Measurements from ENCODE around the gene BMAL2. TPM values are rescaled to one million over a fixed set of nuclear protein-coding genes. Genes with fewer than 3 reads are reported as not detected.

Gene BMAL2
- total RNA-seq, 6 experiments from 2014 or later, result 23.1 to 47.1 (median 39.9) TPM

GRCh38 chr12:27332407-27332713 lies 276 bp upstream of the BMAL2 start:
- H3K4me3 Mint-ChIP-seq, result peak overlapping the region; percentile 88
- DNase-seq, result no peak
- no peaks in the 10 kb centered on the region; the same call in 1 of the 2 replicates for H3K27me3 Mint-ChIP-seq (ENCODE audit: insufficient read depth)
- peaks cover 67% of the 10 kb centered on the region for H3K4me1 Mint-ChIP-seq (ENCODE audit: low read depth)
- peaks cover 6% of the 10 kb centered on the region; the same call in 1 of the 2 replicates for H3K36me3 Mint-ChIP-seq (ENCODE audit: low read depth)
- peak overlapping the region; percentile 95 for H3K27ac Mint-ChIP-seq
- H3K9me3 Mint-ChIP-seq, result no peaks in the 10 kb centered on the region
- TF ChIP-seq CTCF (IDR thresholded peaks at IDR 0.05), result no peak

GRCh38 chr12:27333403-27334009 lies 870 bp downstream of the BMAL2 start:
- H3K4me1 Mint-ChIP-seq (ENCODE audit: low read depth), result peaks cover 78% of the 10 kb centered on the region
- H3K36me3 Mint-ChIP-seq (ENCODE audit: low read depth), result no peaks in the 10 kb centered on the region; the same call in 1 of the 2 replicates
- no peak for TF ChIP-seq CTCF (IDR thresholded peaks at IDR 0.05)
- H3K27me3 Mint-ChIP-seq (ENCODE audit: insufficient read depth), result no peaks in the 10 kb centered on the region; the same call in 1 of the 2 replicates
- H3K9me3 Mint-ChIP-seq, result no peaks in the 10 kb centered on the region
- DNase-seq, result no peak
- peak overlapping the region; percentile 80 for H3K27ac Mint-ChIP-seq
- peak overlapping the region; percentile 92 for H3K4me3 Mint-ChIP-seq

GRCh38 chr12:27334042-27334720 lies 1.5 kb downstream of the BMAL2 start:
- DNase-seq, result no peak
- TF ChIP-seq CTCF (IDR thresholded peaks at IDR 0.05), result no peak
- peak overlapping the region; percentile 80 for H3K27ac Mint-ChIP-seq
- peaks cover 79% of the 10 kb centered on the region for H3K4me1 Mint-ChIP-seq (ENCODE audit: low read depth)
- H3K36me3 Mint-ChIP-seq (ENCODE audit: low read depth), result peaks cover 6% of the 10 kb centered on the region
- no peaks in the 10 kb centered on the region; the same call in 1 of the 2 replicates for H3K27me3 Mint-ChIP-seq (ENCODE audit: insufficient read depth)
- H3K9me3 Mint-ChIP-seq, result no peaks in the 10 kb centered on the region
- H3K4me3 Mint-ChIP-seq, result peak overlapping the region; percentile 92

- no peak for DNase-seq
- no peaks in the 10 kb centered on the region; the same call in 1 of the 2 replicates for H3K27me3 Mint-ChIP-seq (ENCODE audit: insufficient read depth)
- no peaks in the 10 kb centered on the region for H3K9me3 Mint-ChIP-seq
- peaks cover 12% of the 10 kb centered on the region for H3K36me3 Mint-ChIP-seq (ENCODE audit: low read depth)
- no peak for TF ChIP-seq CTCF (IDR thresholded peaks at IDR 0.05)
- peaks cover 82% of the 10 kb centered on the region for H3K4me1 Mint-ChIP-seq (ENCODE audit: low read depth)
- H3K27ac Mint-ChIP-seq, result no peak overlapping the region
- H3K4me3 Mint-ChIP-seq, result no peak overlapping the region; the same call in 1 of the 2 replicates
Measured at GRCh38 chr12:27334721-27335082, 2.1 kb downstream of the BMAL2 start.

GRCh38 chr12:27335364-27336281 lies 3.0 kb downstream of the BMAL2 start:
- no peaks in the 10 kb centered on the region; the same call in 1 of the 2 replicates for H3K27me3 Mint-ChIP-seq (ENCODE audit: insufficient read depth)
- H3K27ac Mint-ChIP-seq, result peak overlapping the region; percentile 19; the same call in 1 of the 2 replicates
- H3K36me3 Mint-ChIP-seq (ENCODE audit: low read depth), result peaks cover 21% of the 10 kb centered on the region
- H3K4me3 Mint-ChIP-seq, result peak overlapping the region; percentile 15; the same call in 1 of the 2 replicates
- DNase-seq, result no peak
- H3K4me1 Mint-ChIP-seq (ENCODE audit: low read depth), result peaks cover 85% of the 10 kb centered on the region
- H3K9me3 Mint-ChIP-seq, result no peaks in the 10 kb centered on the region; the same call in 1 of the 2 replicates
- TF ChIP-seq CTCF (IDR thresholded peaks at IDR 0.05), result no peak

Measured in HFFc6 (cell line).